D341Med (cell line): ENCODE results near the gene FRAS1.
"Not testable (repeated sequence)": the region's sequence is repeated elsewhere in the genome, so short reads cannot be mapped to it uniquely, and the experiment has no call there.

ENCODE experiments used
- DNase-seq: peaks from one replicate; pipeline ENCODE4 v3.0.0; 2012; ENCODE audit warnings: low spot score

Gene FRAS1

DNA sequence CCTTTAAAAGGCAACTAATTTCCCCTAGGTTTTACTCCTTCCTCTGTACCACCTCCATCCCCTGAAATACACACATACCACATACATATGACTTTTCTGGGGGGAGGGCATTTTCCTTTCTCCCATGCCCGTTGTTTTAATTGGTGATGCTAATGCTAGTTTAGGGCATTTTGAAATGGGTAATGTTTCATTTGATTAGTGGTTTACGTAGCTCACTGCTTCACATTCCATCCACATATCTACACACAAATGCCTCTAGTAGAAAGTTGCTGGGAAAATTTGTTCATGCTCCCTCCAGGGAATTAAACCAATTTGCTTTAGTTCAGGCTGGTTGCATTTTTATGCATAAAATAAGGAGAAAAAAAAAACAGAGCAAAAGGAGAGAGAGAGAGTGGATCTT is 231.2 kb downstream of the FRAS1 start:
- DNase-seq, result no peak

GRCh38 chr4:78291277-78291676 is 234.2 kb downstream of the FRAS1 start:
- no peak for DNase-seq

GRCh38 chr4:78292341-78292740 is 235.2 kb downstream of the FRAS1 start:
- no peak for DNase-seq

DNA sequence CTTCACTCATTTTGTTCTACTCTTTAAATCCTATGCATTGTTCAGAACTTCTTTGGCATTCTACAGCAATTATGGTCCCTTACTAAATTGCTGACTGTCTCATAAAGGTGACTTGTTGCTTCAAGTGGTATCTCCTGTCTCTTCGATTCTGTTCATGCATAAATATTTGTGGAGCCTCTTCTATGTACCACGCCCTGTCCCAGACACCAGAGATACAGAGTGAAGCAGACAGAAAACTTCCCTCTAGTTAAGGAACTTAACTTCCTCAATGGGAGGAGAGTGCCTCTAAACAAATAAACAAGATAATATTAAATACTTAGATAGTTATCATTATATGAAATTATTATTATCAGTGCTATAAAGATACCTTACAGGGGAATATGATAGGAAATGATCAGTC is 235.7 kb downstream of the FRAS1 start:
- DNase-seq, result no peak

DNA sequence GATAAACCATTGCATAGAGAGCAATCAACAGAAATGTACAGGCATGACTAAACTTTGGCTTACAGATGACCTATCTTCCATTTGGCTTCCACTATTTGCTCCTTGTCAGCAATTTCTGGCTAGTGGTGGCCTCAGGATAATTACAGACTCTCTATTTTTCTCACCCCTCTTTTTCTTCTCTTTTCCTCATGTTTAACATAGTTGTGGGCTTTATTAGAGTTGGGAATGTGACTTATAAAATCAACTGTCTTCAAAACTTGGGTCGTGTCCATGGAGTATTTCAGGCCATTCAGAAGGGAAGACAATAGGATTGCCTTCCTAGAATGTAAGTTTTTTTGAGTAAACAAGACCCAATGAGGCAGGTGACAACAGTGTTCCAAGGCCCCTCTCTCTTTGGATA is 236.2 kb downstream of the FRAS1 start:
- no peak for DNase-seq

DNA sequence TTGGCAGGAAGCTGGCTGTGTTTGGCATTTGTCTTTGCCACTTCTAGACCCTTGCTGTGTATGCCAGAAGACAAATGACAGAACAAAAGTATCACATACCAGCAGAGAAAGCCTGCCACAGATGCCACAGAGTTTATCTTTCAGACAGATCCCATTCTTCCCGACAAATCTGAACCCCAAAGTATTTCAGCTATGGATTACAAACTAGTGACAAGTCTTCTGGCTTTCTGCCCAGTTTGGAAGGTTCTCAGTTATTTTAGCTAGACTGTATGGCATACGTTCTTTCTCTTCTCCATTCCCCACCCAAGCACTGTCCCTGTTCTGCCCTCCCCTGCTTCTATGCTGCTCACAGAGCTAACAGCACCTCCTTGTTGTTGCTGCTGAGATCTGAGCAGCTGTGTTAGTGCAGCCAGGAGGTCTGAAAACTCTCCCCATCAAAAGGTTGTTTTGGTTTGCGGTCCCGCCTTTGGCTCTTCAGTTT is 236.7 kb downstream of the FRAS1 start:
- DNase-seq, result no peak

DNA sequence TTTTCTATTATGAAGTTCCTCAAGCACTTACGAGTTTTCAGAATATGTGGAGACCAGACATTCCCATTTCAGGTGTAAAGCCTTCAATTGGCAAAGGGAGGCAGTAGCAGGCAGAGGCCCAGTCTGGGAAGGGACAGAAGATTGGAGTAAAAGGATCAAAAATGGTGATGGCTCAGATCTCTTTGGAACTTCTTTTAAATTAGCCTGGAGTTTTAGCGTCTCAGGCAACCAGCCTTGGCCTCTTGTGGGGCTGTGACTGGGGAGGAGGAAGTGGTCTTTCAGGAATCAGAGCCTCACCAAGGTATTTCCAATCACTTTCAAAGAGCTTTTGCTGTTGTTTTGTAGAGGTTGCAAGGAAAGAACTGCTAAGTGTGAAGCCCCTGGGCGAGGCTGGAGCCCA is 239.1 kb downstream of the FRAS1 start:
- DNase-seq, result no peak

DNA sequence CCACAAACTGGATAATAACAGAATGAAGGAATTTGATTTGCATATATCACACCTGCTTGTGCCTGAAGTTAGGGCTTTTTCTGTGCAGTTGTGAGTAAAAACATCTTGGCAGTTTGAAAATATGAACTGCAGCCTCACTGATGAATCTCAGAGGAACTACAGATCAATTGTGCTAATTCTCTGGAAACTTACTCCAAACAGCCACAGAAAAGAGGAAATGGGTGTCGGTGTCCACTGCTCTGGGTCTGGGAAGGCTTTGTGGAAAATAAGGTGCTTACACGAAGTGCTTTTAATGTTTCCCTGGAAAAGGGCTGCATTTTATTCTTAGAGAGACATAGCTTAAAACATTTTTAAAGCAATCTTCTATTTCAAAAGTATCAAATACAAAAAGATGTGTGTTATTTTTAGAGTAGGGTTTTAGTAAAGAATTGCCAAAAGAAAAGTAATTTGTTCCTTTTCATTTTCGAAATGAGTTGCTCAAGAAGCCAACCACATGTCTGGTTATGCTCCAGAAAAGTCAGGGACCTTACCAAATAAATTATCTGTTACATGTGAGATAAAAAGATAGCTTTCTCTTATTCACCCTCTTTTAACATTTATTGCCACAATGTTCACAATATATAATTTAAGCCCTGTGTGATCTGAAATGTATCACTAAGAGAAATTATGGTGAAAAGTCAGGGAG is 240.1 kb downstream of the FRAS1 start:
- no peak for DNase-seq

GRCh38 chr4:78298618-78299017 is 241.5 kb downstream of the FRAS1 start:
- no peak for DNase-seq

DNA sequence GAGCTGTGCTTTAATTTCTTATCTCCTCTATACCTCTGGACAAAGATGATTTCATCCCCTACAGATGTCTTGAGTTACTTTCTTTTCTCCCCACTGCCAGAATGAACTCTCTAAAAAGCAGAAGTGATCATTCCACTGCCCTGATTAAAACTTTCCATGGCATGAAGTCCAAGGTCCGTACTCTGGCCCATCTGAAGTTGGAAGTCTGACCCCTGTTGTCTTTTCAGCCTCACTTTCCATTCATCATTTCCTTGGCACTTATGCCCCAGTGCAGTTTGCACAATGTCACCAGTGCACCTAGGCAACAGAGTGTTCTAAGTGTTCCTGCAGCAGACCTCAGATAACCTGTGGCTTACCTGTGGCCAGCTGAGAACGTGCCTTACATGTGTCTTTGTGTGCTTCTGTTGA is 242.4 kb downstream of the FRAS1 start:
- no peak for DNase-seq

DNA sequence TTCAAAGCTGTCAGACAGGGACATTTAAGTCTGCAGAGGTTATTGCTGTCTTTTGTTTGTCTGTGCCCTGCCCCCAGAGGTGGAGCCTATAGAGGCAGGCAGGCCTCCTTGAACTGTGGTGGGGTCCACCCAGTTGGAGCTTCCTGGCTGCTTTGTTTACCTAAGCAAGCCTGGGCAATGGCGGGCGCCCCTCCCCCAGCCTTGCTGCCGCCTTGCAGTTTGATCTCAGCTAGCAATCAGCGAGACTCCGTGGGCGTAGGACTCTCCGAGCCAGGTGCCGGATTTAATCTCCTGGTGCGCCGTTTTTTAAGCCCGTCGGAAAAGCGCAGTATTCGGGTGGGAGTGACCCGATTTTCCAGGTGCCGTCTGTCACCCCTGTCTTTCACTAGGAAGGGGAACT is 250.1 kb downstream of the FRAS1 start:
- DNase-seq, result not testable (repeated sequence)

GRCh38 chr4:78308517-78308916 is 251.4 kb downstream of the FRAS1 start:
- peak; percentile 42 for DNase-seq

DNA sequence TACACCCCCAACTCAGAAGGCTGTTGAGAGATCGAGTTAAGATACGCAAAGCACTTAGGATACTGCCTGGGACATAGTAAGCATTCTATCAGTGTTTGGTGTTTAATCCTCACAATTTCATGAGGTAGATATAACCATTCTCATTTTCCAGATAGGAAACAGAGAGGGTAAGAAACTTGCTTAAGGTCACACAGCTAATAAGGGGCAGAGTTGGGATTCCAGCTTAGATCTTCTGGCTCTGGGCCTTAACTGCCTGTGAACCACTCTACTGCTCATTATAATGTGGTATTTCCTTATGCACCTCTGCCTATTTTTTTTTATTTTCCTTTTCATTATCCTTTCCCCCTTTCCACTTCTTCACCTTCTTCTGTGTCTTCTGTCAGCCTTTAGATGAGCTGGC is 252.2 kb downstream of the FRAS1 start:
- no peak for DNase-seq

GRCh38 chr4:78310007-78310739 is 253.1 kb downstream of the FRAS1 start:
- DNase-seq, result no peak

DNA sequence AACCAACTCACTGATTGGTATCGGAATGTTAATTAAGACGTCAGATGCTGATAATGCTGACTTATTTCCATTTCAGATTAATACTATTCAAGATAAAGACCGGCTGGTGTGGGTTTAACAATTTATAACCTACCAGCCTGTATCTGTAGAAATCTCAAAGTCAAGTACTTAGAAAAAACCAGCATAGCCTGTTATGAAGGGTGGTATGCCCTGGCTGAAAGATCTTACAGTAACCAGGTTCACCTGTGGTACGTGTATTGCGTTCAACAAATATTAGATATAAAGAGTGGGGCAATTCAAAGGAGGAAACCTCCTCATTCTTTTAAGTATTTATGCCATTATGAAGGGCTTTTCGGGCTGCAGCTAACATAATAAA is 253.6 kb downstream of the FRAS1 start:
- no peak for DNase-seq

DNA sequence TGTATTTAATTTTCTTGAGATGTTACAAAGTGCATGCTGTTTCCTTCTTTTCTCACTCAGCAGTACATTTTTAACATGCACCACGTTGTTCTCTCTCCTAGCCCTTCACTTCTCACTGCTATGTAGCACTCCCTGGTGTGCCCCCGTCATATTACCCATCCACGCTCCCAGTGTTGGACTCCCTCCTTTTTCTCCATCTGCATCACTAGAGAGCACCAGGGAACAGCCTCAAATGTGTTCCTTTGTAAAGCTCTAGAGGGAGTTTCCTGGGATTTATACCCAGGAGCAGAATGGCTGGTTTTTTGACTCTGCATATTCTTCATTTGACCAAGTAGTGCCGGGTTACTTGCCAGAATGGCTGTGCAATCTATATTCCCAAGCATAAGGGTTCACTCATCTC is 254.2 kb downstream of the FRAS1 start:
- peak; percentile 32 for DNase-seq

GRCh38 chr4:78312989-78313753 is 256.0 kb downstream of the FRAS1 start:
- no peak for DNase-seq

DNA sequence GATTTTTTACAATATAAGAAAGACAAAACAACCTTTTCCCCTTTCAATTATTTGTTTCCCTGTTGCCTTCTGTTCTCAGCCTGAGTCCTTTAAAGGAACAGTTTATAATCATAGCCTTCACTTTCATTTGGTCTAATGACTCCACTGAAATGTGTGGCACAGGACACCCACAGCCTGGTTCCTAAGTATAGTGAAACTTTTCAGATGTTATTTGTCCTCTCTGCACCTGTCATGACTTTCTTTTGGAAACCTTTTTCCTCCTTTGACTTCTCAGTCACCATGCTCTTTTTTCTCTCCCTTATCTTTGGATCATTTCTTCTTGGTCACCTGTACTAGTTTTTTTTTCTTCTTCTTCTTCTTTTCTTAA is 256.6 kb downstream of the FRAS1 start:
- DNase-seq, result no peak

DNA sequence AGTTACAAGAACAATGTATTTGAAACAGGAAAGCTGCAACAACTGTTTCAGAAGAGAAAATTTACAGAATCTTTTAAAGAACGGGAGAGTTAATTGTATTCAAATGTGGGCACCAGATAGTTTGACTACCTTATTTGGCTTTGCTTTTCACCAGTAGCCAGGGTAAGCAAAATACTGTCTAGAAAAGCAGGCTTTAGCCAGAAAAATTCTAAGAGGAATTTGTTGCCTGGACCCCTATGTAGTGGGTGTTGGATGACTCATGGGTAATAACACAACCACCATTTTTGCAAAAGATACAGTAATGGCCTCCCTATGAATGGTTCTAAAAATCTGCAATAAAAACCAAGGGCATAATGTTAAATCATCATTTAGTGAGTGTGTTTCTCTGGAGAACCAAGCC is 261.0 kb downstream of the FRAS1 start:
- no peak for DNase-seq

DNA sequence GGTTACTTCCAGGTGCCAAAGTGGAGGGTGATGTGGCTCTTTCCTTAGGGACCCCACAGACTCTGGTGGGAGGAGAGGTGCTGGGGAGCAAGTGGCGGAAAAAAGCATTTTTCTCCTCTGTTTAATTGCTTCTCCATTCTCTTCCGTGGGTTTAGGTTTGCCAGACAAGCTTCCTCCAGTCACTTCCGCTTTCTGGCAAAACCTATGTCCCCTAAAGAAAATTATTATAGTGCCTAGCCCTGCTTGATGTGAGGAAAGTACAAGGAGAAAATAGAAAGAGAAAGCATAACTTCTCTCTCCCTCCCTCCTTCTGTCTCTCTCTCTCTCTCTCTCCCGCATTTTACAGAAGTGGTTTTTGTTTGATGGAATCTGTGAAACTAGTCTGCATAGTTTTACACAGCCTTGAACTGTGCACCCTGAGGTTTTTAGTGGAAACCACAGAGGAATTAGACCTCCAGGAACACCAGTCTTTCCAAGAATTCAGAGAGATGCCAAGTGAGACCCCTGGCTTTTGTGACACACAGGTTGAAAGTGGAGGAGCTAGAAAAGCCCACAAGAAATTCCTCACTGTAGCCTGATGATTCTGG is 263.3 kb downstream of the FRAS1 start:
- DNase-seq, result no peak

DNA sequence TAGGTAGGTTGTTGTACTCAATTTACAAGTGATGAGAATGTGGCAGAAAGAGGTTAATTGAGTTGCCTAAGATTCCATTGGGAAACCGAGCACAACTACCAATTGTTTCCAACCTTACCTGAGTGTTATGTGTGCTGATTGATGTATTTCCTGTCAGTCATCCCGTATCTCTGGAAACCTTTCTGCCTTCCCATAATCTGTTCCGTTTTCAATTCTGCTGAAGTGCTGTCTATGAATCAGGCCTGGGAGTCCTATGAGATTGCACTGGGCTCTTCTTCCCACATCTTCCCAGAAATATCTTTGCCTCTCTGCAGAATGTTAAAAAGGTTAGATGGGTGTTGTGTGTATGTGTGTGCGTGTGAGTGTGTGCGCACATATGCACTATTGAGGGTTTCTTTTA is 264.9 kb downstream of the FRAS1 start:
- DNase-seq, result no peak

DNA sequence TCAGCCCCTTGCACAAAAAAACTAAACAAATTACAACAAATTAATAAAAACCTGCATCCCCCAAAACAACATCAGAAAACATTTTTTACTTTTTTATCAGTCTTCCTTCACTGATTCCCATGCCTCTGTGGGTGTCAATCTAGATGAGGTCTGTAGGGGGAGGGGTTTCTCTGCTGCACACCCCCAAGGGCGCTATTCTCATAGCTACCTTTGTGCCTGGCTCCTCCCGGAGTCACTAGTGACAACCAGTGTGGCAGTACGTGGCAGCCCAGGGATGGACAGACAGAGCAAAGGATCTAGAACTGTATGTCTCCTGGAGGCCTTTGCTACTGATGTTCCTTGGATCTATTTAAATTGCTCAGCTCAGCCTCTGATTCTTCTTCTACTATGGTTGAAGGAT is 266.3 kb downstream of the FRAS1 start:
- no peak for DNase-seq

DNA sequence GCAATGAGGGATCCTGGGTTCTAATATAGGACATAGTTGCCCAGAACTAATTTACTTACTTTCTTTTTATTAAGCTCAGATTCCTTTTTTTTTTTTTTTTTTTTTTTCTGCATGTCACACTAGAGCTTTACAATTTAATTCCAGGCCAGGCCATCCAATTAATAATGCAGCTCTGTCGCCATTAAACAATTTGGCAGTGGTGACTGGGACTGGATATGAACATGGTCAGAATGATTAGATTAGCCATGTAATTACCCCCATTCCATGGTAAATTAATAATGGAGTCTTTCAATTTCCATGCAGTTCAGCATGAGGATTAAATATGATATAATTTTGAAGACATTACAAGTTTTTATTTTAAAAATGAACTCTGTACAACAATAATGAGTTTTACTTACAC is 267.5 kb downstream of the FRAS1 start:
- no peak for DNase-seq
